ENCODE measurements around the gene GPR18.
"Not testable (repeated sequence)": the region's sequence is repeated elsewhere in the genome, so short reads cannot be mapped to it uniquely, and the experiment has no call there.

The GPR18 gene

DNA sequence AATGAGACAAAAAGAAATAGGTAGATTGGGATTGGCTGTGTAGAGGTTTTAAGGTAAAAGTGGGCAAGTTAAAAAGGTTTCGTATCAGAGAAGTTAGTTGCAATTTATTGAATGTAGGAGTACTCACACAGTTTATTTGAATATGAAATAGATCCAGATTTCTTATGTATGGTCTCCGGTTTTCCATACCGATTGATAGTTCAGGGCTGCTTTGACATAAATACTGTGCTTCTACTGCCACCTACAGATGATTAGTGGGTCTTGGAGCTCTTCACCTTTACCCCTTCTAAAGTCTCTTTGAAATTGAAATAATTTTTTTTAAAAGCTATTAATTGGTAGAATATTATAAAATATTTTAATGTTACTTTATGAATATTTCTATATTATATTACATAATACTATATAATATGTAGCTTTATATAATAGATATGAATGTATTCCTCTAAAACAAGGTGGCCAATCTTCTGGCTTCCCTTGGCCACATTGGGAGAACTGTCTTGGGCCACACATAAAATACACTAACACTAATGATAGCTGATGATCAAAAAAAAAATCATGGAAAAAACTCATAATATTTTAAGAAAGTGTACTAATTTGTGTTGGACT lies 7.7 kb upstream of the GPR18 start:
- DNase-seq, result peak; percentile 65

DNA sequence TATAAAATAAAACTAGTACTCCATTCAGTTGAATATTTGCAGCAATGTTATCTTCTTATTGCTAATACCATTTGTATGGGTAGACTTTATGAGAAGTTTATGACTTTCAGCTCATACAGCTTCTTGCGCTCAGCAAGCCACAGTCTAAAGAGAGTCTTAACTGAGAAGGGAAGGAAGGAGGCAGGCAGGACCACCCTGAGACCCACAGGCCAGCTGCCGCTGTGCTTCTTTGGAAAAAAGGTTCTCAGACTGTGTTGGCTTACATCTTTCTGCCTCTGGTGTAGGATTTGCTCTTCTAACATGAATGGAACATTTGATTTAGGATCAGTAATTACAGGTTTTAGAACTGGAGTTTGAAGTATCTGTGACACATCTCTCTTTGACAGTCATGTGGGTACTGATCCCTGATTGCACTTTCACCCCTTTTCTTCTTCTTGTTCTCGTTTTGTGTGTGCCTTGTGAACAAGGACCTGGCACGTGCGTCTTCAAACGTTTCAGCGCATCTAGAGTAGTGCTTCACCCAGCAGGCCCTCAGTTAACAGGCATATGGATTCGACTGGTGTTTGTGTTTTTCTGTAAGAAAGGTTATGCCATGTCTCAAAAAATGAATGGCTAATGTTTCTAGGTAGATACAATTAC lies 7.1 kb upstream of the GPR18 start:
- no peak for DNase-seq

DNA sequence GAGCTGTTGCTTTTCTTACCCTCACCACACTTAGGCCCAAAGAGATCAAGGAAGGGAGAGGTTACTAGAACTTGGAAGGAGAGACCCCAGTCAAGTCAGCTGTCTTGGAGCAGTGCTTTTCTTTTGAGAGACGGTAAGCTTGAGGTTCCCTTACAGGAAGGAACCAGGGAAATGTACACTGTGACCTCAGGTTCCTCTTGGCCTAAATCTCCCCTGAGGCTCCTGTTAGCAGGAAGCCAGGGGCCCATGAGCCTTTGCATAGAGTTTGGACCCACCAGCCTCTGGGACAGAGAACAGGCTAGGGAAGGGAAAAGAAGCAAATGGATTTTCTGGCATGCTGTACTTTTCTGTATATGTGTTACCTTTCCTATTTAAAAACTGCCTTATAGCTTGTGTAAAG lies 5.9 kb upstream of the GPR18 start:
- DNase-seq, result no peak

DNA sequence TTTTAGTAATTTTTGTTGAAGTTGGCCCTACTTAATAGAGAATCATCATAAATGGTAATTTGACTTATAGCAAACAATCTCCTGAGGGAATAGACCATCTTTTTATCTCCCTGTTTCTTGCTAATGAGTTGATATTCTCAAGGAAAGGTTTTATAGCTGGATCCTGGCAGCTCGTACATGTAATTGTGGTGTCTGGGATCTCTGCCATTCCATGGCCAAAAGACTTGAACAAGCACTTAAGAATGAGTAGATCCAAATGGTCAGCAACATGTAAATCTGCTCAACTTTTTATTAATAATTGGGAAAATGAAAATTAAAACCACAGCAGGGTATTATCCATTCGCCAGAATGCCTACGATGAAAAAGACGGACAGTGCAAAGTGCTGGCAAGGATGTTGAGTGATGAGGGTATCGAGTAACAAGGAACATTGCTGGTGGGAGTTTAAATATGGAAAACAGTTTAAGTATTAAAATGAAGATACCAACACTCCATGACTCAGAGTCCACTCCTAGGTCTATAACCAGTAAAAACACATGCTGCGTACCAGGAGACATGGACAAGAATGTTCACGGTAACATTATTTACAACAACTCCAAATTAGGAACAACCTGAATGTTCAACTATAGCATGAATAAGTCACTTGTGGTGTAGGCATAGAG lies 5.1 kb upstream of the GPR18 start:
- DNase-seq, result no peak

DNA sequence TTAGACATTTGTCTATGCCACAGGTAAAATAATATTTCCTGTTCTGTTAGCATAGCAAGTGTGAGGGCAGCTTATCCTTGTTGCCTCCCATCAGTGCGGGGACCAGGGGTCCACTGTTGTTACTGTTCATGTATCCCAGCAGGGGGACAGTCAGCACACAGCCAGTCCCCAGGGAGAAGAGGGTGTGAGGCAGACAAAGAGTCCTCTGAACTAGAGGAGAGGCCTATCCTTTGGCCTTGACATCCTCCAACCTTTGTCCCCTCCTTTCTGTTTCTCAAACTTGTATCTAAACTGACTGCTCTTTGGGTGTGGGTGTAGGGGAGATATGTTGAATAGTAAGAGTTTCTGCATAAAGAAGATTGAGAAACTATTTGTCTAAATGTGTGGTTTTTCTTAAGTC lies 2.9 kb upstream of the GPR18 start:
- DNase-seq, result no peak

DNA sequence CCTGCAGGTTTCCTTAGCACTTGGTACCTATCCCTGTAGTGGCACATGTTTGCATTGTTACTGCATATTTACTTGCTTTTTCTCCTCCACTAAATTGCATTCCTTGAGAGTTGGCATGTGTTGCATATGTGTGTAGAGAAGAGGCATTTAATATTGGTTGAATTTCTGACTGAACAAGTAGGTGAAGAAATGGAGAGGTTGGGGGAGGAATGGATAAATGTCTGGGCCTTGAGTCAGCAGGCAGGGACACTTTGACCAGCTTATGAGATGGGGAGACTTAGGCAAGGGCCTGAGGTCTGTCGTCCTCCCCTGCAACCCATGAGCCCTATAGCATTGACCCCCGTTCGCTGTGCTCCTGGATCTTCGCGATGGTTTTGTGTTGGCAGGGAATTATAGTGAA lies 2.0 kb upstream of the GPR18 start:
- no peak for DNase-seq

DNA sequence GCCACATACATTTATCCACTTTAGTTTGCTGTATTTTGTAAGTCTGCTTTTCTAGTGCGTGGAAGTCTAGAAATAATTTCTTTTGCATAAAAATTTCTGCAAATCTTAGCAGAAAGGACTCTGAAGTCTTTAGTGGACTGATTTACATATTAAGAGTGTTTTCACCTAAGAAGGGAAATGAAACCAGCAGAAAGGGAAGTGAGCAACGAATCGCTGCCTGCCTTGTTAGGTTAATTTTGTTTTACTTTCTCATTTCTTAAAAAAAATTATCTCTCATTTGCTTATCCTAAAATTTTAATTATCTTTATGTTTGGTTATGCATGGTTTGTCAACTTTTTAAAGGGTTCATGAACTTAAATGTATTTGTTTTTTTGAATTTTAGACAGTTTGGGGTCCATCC lies 767 bp upstream of the GPR18 start:
- DNase-seq, result peak; percentile 73

DNA sequence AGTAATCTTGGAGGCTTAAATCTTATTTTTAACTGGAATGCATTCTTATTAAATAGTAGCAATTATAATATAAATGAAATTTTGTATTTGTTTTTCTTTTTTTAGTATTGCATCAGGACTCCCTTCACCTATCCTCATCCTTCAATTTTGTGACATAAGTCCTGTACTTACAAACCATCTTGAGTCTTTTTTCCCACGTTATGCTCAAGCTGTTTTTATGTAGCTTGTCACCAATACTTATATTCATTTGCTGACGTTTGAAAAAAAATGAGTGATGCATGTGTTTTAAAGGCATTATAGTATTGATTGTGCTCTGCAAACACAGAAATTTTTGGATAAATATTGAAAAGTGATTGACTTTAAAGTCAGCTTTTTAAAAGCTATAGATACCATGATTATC lies 888 bp downstream of the GPR18 start:
- no peak for DNase-seq

DNA sequence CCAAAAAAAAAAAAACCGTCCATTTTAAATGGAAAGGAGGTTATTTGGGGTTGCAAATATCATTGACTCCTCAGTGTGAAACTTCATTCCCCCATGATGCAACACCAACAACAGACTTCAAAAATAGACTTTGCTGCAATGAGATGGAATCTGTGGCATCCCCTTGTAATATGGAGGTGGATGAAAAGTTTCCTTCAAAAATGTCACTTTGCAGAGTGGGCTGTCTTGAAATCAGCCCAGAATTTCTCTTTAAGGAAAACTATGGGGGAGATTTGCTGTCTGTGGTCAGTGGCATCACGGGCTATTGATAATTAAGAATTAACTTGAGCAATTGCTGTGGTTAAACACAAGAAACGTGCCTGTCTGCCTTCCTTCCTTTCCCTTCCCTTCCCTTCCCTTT lies 1.5 kb downstream of the GPR18 start:
- DNase-seq, result peak; percentile 34

DNA sequence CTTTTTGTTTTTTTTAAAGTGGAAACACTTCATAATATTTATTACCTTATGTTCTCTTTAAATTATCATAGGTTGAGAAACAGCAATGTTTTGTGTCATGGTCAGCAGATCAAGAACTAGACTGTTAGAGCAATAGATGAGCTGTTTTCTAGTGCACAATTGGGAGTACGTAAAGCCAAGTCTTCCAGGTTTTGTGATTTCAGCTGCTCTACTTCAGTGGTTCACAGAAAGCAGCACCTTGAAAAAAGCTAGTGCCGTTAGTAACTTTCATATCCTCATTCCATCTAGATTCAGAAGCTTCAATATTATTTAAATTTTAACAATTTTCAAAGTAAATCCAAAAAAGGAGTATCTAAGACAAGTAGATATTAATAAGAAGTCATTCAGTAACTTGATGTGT lies 1.9 kb downstream of the GPR18 start:
- no peak for DNase-seq

DNA sequence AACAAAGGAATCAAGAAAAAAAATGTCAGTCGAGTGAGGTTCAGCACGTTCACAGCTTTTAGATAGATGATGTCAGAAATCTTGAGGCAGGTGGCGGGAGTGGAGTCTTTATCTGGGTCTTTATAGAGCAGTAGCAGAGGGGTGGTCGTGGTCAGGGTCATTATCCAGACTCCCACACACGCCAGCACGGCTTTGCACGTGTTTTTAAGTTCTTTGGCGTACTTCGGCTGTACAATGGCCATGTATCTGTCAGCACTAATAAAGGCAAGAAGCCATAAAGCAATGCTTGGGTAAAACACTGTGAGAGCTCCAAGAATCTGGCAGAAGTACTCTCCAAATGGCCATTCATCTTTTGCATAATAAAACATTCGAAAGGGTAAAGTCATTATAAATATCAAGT lies 2.9 kb downstream of the GPR18 start:
- no peak for DNase-seq

DNA sequence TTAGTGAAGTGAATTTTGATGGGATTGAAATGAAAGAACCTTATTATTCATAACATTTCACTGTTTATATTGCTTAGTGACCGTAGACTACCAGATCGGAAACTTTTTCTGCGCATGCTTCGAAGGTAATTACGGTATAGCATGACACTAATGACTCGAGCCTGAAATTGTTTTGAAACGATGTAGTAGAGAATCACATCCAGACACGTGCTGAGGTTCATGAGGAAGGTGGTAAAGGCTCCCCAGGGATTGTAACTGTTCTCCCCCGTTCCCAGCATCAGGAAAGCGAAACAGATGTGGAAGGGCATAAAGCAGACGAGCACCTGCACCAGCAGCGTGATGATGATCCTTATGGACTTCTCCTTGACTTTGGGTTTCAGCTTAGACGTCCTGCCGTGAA lies 3.3 kb downstream of the GPR18 start:
- no peak for DNase-seq

DNA sequence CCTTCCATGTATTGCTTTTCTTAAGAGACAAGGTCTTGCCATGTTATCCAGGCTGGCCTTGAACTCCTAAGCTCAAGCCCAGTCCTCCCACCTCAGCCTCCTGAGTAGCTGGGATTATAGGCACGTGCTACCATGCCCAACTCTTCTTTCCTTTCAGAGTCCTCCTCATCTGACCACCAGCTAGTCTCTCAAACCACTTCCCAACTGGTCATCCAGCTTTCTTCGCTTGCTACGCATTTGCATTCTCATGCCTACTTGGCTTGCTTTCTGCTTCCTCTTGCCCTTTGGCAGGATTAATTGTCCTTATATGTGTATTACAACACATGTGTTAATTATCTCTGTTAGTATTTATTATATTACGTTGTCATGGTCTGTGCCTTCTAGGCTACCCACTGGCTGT lies 6.3 kb downstream of the GPR18 start:
- peak; percentile 40 for DNase-seq

DNA sequence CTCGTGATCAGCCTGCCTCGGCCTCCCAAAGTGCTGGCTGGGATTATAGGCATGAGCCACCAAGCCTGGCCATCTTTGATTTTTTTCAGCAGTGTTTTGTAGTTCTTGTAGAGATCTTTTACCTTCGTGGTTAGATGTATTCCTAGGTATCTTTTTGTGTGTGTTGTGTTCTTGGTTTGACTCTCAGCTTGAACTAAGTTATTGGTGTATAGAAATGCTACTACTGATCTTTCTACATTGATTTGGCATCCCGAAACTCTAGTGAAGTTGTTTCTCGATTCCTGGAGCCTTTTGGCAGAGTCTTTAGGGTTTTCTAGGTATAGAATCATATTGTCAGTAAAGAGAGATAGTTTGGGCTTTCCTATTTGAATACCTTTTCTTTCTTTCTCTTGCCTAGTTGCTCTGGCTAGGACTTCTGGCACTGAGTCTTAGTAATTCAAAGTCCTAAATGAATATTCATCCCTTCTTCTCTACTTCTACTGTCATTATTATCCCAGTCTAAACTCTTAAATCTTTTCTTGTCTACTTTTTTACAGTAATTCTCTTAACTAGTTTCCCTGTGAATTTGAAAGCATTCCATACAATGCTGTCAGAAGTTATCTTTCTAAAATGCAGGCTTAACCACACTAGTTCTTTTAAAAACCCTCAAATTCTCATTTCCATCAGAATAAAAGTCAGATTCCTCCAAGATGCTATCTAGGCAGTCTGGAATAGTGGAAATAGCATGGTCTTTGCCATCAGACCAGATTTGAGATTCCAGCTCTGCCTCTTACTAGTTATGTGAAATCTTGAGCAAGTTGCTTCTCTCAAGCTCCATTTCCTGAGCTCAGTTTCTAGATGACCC lies 7.0 kb downstream of the GPR18 start:
- DNase-seq, result no peak

DNA sequence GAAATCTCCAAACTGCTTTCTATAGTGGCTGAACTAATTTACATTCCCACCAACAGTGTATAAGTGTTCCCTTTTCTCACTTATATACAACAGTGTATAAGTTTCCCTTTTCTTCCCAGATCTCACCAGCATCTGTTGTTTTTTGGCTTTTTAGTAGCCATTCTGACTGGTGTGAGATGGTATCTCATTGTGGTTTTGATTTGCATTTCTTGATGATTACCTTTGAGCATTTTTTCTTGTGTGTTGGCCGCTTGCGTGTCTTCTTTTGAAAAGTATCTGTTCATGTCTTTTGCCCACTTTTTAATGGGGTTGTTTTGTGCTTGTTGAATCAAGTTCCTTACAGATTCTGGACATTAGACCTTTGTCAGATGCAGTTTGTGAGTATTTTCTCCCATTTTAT lies 8.6 kb downstream of the GPR18 start:
- DNase-seq, result not testable (repeated sequence)

DNA sequence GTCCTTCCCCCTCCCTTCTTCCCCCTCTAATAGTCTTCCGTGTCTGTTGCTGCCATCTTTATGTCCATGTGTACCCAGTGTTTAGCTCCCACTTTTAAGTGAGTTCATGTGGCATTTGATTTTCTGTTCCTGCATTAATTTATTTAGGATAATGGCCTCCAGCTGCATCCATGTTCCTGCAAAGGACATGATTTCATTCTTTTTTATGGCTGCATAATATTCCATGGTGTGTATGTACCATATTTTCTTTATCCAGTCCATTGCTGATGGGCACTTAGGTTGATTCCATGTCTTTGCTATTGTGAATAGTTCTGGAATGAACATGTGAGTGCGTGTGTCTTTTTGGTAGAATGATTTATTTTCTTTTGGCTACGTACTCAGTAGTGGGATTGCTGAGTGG lies 9.0 kb downstream of the GPR18 start:
- DNase-seq, result not testable (repeated sequence)

DNA sequence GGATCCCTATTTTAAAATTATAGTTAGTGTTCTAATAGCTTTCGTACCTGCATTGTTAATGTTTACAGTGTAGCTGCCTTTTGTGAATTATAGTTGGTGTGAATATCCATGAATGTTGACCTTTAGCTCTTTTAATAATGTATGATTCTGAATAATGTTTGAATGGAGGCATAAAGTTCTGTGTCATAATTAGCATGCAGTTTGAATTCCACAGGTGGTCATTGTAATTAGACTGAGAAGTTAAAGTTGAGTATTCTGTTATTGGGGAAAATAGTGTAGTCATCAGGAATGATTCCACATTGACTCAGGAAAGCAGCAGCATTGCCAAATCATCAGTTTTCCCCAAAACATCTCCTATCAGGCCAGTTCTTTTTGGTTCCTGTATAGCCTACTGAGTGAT lies 12.1 kb downstream of the GPR18 start:
- no peak for DNase-seq

DNA sequence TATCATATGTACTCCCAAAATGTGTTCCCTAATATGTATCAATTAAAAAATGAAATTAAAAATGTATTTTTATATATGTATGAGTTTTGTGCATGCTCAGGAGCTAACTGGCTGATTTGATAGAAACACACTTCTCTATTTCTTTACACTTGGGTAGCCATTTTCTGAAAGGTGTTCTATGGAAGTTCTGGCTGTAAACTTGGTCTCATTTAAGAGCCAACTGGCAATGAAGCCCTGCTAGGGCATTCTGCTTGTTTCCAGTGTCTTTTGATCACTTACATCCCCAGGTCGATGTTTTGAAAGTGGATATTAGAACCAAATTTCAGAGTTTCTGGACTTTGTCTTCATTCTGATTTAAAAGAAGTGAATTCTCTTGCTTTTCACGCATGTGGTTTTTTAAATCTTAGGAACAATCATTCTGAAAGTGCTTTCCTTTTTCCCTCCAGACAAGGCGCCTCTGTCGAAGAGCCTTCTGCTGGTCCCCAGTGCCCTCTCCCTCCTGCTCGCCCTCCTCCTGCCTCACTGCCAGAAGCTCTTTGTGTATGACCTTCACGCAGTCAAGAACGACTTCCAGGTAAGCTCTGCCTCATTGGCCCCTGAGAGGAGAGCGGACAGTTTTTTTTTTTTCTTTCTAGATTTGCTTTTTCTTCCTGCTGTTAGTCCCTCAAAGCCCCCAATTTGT lies 20.1 kb downstream of the GPR18 start:
- no peak for DNase-seq

DNA sequence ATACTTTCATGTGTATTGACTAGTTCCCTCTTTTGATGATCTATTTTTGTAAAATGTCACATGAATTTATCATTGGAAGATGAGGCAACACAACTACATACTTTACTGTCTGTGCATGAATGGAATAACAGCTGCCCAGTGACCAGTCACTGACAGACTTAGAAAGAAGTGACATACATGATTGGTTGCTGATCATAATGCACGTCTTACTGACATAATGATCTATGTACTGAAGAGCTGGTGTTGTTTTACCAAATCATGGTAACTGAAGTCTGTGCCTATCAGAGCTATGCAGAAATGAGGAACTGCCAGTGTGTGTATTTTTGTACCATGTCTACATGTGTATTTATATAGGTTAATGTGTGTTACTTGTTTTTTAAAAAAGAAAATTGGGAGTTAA lies 26.5 kb downstream of the GPR18 start:
- peak; percentile 87 for DNase-seq

DNA sequence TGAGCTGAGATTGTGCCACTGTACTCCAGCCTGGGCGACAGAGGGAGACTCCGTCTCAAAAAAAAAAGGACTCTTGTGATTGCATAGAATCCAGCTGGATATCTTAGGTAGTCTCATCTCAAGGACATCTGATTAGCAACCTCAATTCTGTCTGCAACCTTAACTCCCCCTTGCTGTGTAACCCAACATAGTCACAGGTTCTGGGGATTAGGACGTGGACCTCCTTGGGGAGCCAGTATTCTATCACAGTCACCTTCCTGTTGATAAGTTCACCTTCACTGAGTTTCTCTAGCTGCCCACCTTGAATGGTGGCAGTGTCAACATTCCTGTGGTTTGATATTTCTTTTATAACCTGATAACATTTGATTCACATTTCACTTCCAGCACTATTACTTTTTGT lies 27.2 kb downstream of the GPR18 start:
- DNase-seq, result no peak

DNA sequence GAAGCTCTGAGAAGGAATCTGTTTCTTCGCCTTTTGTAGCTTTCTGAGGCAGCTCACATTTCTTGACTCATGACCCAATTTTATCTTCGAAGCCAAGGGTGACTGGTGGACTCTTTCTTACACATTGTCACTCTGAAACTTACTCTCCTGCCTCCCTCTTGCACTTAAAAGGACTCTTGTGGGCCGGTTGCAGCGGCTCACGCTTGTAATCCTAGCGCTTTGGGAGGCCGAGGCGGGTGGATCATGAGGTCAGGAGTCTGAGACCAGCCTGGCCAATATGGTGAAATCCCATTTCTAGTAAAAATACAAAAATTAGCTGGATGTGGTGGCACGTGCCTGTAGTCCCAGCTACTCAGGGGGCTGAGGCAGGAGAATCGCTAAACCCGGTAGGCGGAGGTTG lies 27.6 kb downstream of the GPR18 start:
- not testable (repeated sequence) for DNase-seq

DNA sequence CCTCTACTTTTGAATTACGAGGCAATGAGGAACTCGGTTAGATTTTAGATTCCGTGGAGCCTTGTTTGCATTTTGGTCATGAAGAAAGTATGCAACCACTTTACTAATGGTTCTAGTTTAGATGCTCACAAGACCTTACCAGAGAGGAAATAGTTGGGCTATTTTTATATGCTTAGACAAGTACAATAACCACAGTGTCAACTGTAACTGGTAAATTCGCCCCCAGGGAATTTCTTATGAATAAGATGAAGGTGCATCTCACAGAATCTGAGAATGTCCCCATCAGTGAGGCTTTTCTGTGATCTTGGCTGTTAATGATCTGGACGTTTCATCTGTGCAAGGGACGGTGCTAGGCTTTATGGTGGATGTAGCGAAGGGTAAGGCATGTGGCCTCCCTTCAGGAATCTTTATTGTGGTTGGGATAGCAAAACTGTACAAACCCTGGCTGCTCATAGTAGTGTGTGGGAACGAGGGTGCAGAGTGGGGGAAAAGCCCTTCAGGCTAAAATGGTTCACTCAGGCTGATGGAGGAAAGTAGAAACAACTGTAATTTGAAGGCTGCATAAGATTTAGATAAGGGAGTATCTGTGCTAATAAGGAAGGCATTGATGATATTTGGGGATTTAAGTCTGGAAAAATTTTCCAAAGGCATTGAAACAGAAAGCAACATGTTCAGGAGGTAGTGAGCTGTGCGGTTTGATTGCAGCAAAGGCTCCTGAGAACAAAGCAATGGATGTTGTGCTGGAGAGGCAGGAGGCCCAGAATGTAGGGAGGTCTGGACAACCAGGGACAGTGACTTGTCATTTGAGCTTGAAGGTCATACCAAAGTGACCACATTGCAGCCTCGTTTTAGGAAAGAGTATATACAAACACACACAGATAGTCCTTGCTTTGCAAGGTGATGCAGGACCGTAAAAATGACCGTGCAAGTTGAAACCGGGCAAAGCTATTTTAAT lies 29.2 kb downstream of the GPR18 start:
- peak; percentile 70 for DNase-seq

All from suppressor macrophage treated with lipopolysaccharide for 4 hours (primary cell).